Measurements from ENCODE around the gene GNB1. TPM values are rescaled to one million over a fixed set of nuclear protein-coding genes. Genes with fewer than 3 reads are reported as not detected.

The GNB1 gene
- total and polyA plus RNA-seq, 9 of the 15 experiments (the other 6 are each of a cell fraction or from before 2014, with no cell fraction given): 34.3 to 388 (median 114) TPM

GRCh38 chr1:1919304-1920056 is 28.6 kb upstream of the GNB1 start (continued):
- no peak for TF ChIP-seq CHAMP1 (IDR thresholded peaks at IDR 0.05)
- TF ChIP-seq SMAD3 (CRISPR knock-in tag; conservative IDR thresholded peaks at IDR 0.05): no peak
- no peak for TF ChIP-seq CREBBP (IDR thresholded peaks at IDR 0.05; ENCODE audit: low read depth, low read length)
- no peak for TF ChIP-seq HCFC1 (IDR thresholded peaks at IDR 0.05; ENCODE audit: low read depth, low read length)
- TF ChIP-seq, protein P1, sequence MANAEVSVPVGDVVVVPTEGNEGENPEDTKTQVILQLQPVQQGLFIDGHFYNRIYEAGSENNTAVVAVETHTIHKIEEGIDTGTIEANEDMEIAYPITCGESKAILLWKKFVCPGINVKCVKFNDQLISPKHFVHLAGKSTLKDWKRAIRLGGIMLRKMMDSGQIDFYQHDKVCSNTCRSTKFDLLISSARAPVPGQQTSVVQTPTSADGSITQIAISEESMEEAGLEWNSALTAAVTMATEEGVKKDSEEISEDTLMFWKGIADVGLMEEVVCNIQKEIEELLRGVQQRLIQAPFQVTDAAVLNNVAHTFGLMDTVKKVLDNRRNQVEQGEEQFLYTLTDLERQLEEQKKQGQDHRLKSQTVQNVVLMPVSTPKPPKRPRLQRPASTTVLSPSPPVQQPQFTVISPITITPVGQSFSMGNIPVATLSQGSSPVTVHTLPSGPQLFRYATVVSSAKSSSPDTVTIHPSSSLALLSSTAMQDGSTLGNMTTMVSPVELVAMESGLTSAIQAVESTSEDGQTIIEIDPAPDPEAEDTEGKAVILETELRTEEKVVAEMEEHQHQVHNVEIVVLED (CRISPR knock-in tag; IDR thresholded peaks at IDR 0.05): peak; percentile 64
- TF ChIP-seq SREBF2 (CRISPR knock-in tag; IDR thresholded peaks at IDR 0.05): no peak
- TF ChIP-seq NCOR1 (IDR thresholded peaks at IDR 0.05): no peak
- TF ChIP-seq ZNF133 (CRISPR knock-in tag; IDR thresholded peaks at IDR 0.05): no peak
- no peak for TF ChIP-seq ATF2 (CRISPR knock-in tag; IDR thresholded peaks at IDR 0.05)
- no peak; the same call in 1 of the 2 replicates for TF ChIP-seq JUND (IDR thresholded peaks at IDR 0.05; ENCODE audit: borderline replicate concordance, low read depth, low read length)
- TF ChIP-seq JUND (tag; IDR thresholded peaks at IDR 0.05; ENCODE audit: borderline replicate concordance, low read depth, low read length): no peak
- no peak for TF ChIP-seq SNRNP70 (optimal IDR thresholded peaks at IDR 0.05; ENCODE audit: low read depth, low read length)
- TF ChIP-seq PHF8 (IDR thresholded peaks at IDR 0.05; ENCODE audit: borderline replicate concordance, low read length): peak; percentile 6; the same call in 1 of the 2 replicates
- TF ChIP-seq, protein P2, sequence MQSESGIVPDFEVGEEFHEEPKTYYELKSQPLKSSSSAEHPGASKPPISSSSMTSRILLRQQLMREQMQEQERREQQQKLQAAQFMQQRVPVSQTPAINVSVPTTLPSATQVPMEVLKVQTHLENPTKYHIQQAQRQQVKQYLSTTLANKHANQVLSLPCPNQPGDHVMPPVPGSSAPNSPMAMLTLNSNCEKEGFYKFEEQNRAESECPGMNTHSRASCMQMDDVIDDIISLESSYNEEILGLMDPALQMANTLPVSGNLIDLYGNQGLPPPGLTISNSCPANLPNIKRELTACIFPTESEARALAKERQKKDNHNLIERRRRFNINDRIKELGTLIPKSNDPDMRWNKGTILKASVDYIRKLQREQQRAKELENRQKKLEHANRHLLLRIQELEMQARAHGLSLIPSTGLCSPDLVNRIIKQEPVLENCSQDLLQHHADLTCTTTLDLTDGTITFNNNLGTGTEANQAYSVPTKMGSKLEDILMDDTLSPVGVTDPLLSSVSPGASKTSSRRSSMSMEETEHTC (IDR thresholded peaks at IDR 0.05): peak; percentile 39; the same call in 1 of the 2 replicates
- TF ChIP-seq RHOXF2B (CRISPR knock-in tag; conservative IDR thresholded peaks at IDR 0.05): no peak
- no peak; the same call in 1 of the 2 replicates for TF ChIP-seq E2F1 (CRISPR knock-in tag; IDR thresholded peaks at IDR 0.05)
- 0 out of 2 replicates have a peak, but pooled peaks have one; percentile 15 for TF ChIP-seq ZC3H11A (IDR thresholded peaks at IDR 0.05; ENCODE audit: low read depth, low read length)
- no peak for TF ChIP-seq TRIM24 (IDR thresholded peaks at IDR 0.05)
- no peak for TF ChIP-seq ZNF764 (CRISPR knock-in tag; IDR thresholded peaks at IDR 0.05; ENCODE audit: low read depth)
- TF ChIP-seq ZNF121 (CRISPR knock-in tag; conservative IDR thresholded peaks at IDR 0.05): no peak
- TF ChIP-seq NR1H2 (CRISPR knock-in tag; IDR thresholded peaks at IDR 0.05): no peak
